ENCODE measurements around the gene SLCO3A1.

The SLCO3A1 gene

GRCh38 chr15:91892436-91892835 is 38.9 kb downstream of the SLCO3A1 start:
- no peak for TF ChIP-seq CTCF (IDR thresholded peaks at IDR 0.05; ENCODE audit: low read depth, low read length)

GRCh38 chr15:91894606-91895005 is 41.1 kb downstream of the SLCO3A1 start:
- H3K4me1 ChIP-seq, result peaks cover 14% of the 10 kb centered on the region

More at GRCh38 chr15:91892436-91892835, 38.9 kb downstream of the SLCO3A1 start:
- peaks cover 14% of the 10 kb centered on the region for H3K4me1 ChIP-seq
- no peaks in the 10 kb centered on the region for H3K36me3 ChIP-seq
- no peak for DNase-seq
- no peaks in the 10 kb centered on the region for H3K9me3 ChIP-seq
- H3K27me3 ChIP-seq, result no peaks in the 10 kb centered on the region
- H3K4me3 ChIP-seq (ENCODE audit: low read depth, low read length), result no peak overlapping the region

GRCh38 chr15:91895051-91895450 is 41.5 kb downstream of the SLCO3A1 start:
- no peak for DNase-seq
- no peaks in the 10 kb centered on the region for H3K36me3 ChIP-seq
- no peak overlapping the region for H3K4me3 ChIP-seq (ENCODE audit: low read depth, low read length)
- no peak for TF ChIP-seq CTCF (IDR thresholded peaks at IDR 0.05; ENCODE audit: low read depth, low read length)
- H3K4me1 ChIP-seq, result peaks cover 14% of the 10 kb centered on the region
- no peaks in the 10 kb centered on the region for H3K9me3 ChIP-seq
- no peaks in the 10 kb centered on the region for H3K27me3 ChIP-seq

More at GRCh38 chr15:91894606-91895005, 41.1 kb downstream of the SLCO3A1 start:
- Histone ChIP-seq H3K27me3 (no peaks in the 10 kb centered on the region), H3K36me3 (no peaks in the 10 kb centered on the region), H3K4me3 (ENCODE audit: low read depth, low read length) (no peak overlapping the region), H3K9me3 (no peaks in the 10 kb centered on the region)
- DNase-seq, result no peak
- no peak for TF ChIP-seq CTCF (IDR thresholded peaks at IDR 0.05; ENCODE audit: low read depth, low read length)

GRCh38 chr15:91896341-91897055 is 43.0 kb downstream of the SLCO3A1 start:
- no peaks in the 10 kb centered on the region for H3K9me3 ChIP-seq
- TF ChIP-seq CTCF (IDR thresholded peaks at IDR 0.05; ENCODE audit: low read depth, low read length), result no peak
- DNase-seq, result no peak

GRCh38 chr15:91897585-91898372 is 44.3 kb downstream of the SLCO3A1 start:
- no peak overlapping the region for H3K4me3 ChIP-seq (ENCODE audit: low read depth, low read length)
- H3K9me3 ChIP-seq, result no peaks in the 10 kb centered on the region
- no peak for DNase-seq
- no peak for TF ChIP-seq CTCF (IDR thresholded peaks at IDR 0.05; ENCODE audit: low read depth, low read length)
- H3K4me1 ChIP-seq, result peaks cover 4% of the 10 kb centered on the region
- H3K27me3 ChIP-seq, result no peaks in the 10 kb centered on the region
- H3K36me3 ChIP-seq, result no peaks in the 10 kb centered on the region

More at GRCh38 chr15:91896341-91897055, 43.0 kb downstream of the SLCO3A1 start:
- Histone ChIP-seq H3K4me3 (ENCODE audit: low read depth, low read length) (no peak overlapping the region), H3K4me1 (peaks cover 10% of the 10 kb centered on the region), H3K36me3 (no peaks in the 10 kb centered on the region), H3K27me3 (no peaks in the 10 kb centered on the region)

- no peak for DNase-seq
- no peaks in the 10 kb centered on the region for H3K9me3 ChIP-seq
- H3K36me3 ChIP-seq, result no peaks in the 10 kb centered on the region
- H3K27me3 ChIP-seq, result no peaks in the 10 kb centered on the region
- peaks cover 4% of the 10 kb centered on the region for H3K4me1 ChIP-seq
- TF ChIP-seq CTCF (IDR thresholded peaks at IDR 0.05; ENCODE audit: low read depth, low read length), result no peak
- H3K4me3 ChIP-seq (ENCODE audit: low read depth, low read length), result no peak overlapping the region
Measured at GRCh38 chr15:91898843-91899242, 45.3 kb downstream of the SLCO3A1 start.
